Retinal pigment epithelial cell (primary cell): ENCODE data around the gene CCDC18.
"Not testable (repeated sequence)": the region's sequence is repeated elsewhere in the genome, so short reads cannot be mapped to it uniquely, and the experiment has no call there.

Source experiments
- DNase-seq: peaks from one replicate; pipeline ENCODE4 v3.0.0-alpha.2; 2010; ENCODE audit warnings: low read depth
- H3K4me3 ChIP-seq: 2 replicates; pipeline ENCODE4 v1.5.1; 2011; ENCODE audit warnings: mild to moderate bottlenecking, low read length, control low read depth, moderate library complexity
- TF ChIP-seq, protein P1 (sequence below): conservative IDR thresholded peaks from 2 replicates; pipeline ENCODE4 v1.5.1; 2011; ENCODE audit warnings: low read depth, low read length, control low read depth, inconsistent platforms

CCDC18 gene

DNA sequence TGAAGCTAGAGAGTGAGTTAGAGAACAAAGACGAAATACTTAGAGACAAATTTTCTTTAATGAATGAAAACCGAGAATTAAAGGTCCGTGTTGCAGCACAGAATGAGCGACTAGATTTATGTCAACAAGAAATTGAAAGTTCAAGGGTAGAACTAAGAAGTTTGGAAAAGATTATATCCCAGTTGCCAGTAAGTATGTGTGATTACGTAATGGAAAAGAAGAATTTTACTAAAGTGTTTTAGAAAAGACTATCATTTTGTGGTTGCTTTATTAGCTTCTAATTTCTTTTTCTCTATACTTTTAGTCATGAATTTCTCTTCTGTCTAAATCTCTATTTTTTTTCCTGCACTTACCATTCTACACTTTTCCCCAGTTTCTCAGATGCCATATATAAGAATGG, 26.7 kb downstream of the CCDC18 start:
- no peak overlapping the region for H3K4me3 ChIP-seq
- DNase-seq, result no peak
- TF ChIP-seq, protein P1, sequence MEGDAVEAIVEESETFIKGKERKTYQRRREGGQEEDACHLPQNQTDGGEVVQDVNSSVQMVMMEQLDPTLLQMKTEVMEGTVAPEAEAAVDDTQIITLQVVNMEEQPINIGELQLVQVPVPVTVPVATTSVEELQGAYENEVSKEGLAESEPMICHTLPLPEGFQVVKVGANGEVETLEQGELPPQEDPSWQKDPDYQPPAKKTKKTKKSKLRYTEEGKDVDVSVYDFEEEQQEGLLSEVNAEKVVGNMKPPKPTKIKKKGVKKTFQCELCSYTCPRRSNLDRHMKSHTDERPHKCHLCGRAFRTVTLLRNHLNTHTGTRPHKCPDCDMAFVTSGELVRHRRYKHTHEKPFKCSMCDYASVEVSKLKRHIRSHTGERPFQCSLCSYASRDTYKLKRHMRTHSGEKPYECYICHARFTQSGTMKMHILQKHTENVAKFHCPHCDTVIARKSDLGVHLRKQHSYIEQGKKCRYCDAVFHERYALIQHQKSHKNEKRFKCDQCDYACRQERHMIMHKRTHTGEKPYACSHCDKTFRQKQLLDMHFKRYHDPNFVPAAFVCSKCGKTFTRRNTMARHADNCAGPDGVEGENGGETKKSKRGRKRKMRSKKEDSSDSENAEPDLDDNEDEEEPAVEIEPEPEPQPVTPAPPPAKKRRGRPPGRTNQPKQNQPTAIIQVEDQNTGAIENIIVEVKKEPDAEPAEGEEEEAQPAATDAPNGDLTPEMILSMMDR, result no peak

DNA sequence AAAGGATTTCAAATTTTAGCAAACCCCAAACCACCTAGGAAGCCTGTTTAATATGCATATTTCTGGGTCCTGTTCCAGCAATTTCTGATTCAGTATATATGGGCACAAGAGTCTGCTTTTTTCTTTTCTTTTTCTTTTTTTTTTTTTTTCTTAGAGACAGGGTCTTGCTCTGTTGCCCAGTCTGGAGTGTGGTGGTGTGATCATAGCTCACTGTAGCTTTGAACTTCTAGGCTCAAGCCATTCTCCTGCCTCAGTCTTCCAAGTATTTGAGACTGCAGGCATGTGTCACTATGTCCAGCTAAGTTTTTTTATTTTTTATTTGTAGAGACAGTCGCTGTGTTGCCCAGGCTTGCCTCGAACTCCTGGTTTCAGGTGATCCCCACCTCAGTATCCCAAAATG, 34.8 kb downstream of the CCDC18 start:
- no peak overlapping the region for H3K4me3 ChIP-seq
- DNase-seq, result no peak
- TF ChIP-seq, protein P1, result no peak

DNA sequence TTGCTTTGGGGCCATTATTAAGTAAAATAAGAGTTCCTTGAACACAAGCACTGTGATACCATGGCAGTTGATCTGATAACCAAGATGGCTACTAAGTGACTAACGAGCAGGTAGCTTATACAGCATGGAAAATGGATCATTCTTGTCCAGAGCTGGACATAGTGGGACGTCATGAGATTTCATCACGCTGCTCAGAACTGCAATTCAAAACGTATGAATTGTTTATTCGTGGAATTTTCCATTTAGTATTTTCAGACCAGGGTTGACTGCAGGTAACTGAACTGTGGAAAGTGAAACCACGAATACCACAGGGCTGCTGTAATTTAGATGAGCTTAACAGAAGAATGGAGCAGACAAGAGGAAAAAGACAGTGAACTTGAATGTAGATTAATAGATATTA, 38.9 kb downstream of the CCDC18 start:
- H3K4me3 ChIP-seq, result no peak overlapping the region
- no peak for DNase-seq
- TF ChIP-seq, protein P1, result no peak

DNA sequence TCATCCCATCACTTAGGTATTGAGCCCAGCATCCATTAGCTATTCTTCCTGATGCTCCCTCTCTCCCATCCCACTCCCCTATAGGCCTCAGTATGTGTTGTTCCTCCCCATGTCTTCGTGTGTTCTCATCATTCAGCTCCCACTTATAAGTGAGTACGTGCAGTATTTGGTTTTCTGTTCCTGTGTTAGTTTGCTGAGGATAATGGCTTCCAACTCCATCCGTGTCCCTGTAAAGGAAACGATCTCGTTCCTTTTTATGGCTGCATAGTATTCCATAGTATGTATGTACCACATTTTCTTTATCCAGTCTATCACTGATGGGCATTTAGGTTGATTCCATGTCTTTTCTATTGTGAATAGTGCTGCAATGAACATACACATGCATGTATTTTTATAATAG, 40.2 kb downstream of the CCDC18 start:
- H3K4me3 ChIP-seq, DNase-seq: not testable (repeated sequence)

DNA sequence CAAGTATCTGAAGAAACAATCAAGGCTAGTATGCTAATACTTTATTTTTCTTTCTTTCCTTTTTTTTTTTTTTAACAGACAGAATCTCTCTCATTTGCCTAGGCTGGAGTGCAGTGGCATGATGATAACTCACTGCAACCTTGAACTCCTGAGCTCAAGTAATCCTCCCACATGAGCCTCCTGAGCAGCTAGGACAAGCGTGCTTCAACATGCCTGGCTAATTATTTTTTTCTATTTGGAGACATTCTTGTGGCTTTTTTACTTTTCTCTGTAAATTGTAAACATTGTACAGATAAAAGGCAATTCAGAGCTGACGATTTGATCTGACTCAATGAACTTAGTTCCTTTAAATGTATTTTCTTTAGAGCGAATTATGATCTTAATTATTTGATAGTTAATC, 41.4 kb downstream of the CCDC18 start:
- H3K4me3 ChIP-seq, result no peak overlapping the region
- no peak for DNase-seq
- TF ChIP-seq, protein P1, result no peak

DNA sequence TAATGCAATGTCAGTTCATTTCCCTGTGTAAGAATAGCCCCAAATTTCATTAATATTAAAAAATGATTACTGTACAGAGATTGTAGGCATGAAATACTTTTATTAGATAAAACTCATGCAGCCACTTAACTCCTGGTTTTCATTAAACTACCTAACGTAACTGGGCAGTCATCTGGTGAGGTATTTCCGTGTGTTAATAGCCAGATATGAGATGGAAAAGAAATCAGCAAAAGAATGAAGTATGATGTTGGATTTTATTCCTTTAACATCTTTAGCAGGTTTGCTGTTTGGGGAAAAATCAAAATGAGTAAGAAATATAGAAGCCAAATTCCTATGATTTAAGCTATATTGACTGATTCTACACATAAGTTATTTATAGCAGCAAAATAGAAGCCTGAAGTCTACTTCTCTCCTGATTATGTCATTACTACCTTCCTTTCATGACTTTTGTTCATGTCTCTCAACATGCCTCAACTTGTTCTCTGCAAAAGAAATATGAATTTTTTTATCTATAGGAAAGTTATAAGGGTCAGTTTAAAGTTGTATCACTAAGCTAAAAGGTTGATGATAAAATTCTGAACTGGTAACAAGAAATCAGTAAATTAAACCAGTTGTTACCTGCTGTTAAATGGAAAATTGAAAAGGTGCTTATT, 42.6 kb downstream of the CCDC18 start:
- no peak for DNase-seq
- H3K4me3 ChIP-seq, result no peak overlapping the region
- TF ChIP-seq, protein P1, result no peak

DNA sequence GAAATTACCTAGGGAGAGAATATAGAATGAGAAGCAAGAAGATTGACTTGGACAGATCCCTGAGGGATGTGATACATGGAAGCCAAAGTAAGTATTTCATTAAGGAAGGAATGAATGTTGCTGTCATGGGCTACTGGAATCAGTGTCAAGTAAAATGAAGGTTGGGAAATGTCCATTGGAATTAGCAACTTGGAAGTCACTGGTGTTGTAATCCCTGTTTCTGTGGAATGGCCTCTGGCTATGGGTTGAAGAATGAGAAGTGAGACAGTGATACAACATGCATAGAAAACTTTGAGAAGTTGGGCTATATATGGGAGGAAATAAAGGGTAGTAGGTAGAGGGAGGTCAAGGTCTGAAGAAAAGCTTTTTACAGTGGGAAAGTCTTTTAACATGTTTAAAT, 54.7 kb downstream of the CCDC18 start:
- DNase-seq, result no peak
- H3K4me3 ChIP-seq, result no peak overlapping the region
- TF ChIP-seq, protein P1, result no peak
